HG02885 (cell line): Measurements from ENCODE around the gene SMAD4.
"Not testable (repeated sequence)": the region's sequence is repeated elsewhere in the genome, so short reads cannot be mapped to it uniquely, and the experiment has no call there.

Experiments
- ATAC-seq: cut with Tn5 transposase; IDR thresholded peaks from one replicate; pipeline ENCODE4 v1.9.1; 2021; ENCODE audit warnings: mild to moderate bottlenecking; ENCODE audit not compliant: unreplicated experiment, poor library complexity

SMAD4 gene

GRCh38 chr18:51107598-51108305 is 77.7 kb downstream of the SMAD4 start:
- ATAC-seq = no peak

- ATAC-seq = no peak
These were observed 78.3 kb downstream of the SMAD4 start for GRCh38 chr18:51108330-51108729.

- peak; percentile 89 for ATAC-seq
These were observed 80.2 kb downstream of the SMAD4 start for GRCh38 chr18:51110073-51110797.

- ATAC-seq = not testable (repeated sequence)
These were observed 81.8 kb downstream of the SMAD4 start for GRCh38 chr18:51111633-51112355.

GRCh38 chr18:51116996-51117395 is 87.0 kb downstream of the SMAD4 start:
- ATAC-seq = not testable (repeated sequence)

- not testable (repeated sequence) for ATAC-seq
These were observed 89.5 kb downstream of the SMAD4 start for GRCh38 chr18:51119561-51119960.

GRCh38 chr18:51119976-51120375 is 90.0 kb downstream of the SMAD4 start:
- ATAC-seq = not testable (repeated sequence)

DNA sequence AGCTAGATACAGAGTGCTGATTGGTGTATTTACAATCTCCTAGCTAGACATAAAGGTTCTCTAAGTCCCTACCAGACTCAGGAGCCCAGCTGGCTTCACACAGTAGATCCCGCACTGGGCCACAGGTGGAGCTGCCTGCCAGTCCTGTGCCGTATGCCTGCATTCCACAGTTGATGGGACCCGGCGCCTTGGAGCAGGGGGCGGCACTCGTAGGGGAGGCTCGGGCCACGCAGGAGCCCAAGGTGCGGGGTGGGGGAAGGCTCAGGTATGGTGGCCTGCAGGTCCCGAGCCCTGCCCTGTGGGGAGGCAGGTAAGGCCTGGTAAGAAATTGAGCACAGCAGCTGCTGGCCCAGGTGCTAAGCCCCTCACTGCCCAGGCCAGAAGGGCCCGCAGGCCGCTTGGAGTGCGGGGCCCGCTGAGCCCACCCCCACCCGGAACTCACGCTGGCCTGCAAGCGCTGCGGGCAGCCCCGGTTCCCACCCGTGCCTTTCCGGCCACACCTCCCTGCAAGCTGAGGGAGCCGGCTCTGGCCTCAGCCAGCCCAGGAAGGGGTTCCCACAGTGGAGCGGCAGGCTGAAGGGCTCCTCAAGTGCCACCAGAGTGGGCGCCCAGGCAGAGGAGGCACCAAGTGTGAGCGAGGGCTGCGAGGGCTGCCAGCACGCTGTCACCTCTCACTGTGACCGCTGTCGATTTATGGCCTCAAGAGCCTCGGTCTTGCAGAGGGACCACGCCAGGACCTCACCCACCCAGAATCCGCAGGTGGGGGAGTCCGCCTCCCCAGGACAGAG is 91.0 kb downstream of the SMAD4 start:
- ATAC-seq = no peak

- ATAC-seq = no peak
These were observed 91.5 kb downstream of the SMAD4 start for GRCh38 chr18:51121597-51121857.

DNA sequence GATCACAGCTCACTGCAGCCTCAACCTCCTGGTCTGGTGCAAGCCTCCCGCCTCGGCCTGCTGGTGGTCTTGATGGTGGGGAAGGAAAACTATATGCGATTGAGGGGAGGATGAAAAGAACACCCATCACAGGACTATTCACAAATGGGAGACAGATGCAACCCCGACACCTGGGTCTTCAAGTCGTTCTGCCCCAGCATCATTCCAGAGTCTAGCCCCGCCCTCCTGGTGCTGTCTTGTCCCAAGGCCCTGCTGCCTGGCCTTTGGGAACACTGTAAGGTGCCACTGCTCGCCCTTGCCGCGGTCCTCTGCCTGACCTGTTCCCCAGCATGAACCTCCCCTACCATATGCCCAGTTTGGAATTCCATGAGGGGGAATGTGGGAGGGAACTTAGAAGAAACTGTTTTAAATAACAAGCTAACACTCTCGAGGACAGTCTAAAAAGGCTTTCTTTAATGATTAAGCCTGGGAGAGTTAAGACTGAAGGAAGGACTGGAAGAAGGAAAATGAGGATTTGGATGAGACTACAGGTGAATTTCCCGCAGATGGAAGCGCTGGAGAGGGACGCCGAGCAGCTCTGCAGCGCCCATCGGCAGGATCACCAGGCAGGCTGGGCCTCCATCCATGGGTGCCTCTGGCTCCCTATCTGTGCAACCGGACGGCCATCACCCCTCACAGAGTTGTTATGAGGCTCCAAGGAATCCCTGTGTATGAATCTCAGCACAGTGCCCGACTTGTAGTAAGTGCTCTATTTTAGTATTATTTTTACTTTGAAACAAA is 92.4 kb downstream of the SMAD4 start:
- no peak for ATAC-seq

GRCh38 chr18:51123046-51123395 is 93.0 kb downstream of the SMAD4 start:
- ATAC-seq = no peak

DNA sequence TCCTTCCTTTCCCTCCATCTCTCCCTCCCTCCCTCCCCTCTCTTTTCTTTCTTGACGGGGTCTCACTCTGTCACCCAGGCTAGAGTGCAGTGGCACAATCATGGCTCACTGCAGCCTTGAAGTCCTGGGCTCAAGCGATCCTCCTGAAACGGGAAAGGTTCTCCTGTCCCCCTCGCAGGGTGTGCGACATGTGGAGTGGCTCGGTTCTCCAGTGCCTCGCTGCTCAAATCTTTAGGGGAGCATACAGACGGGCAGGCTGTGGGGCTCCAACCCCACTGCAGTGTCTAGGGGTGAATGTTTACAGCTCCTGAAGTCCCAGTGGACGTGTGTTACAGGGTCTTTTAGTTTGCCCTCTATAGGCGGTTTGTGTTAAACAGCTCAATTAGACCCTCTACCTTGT is 93.5 kb downstream of the SMAD4 start:
- ATAC-seq = no peak

- no peak for ATAC-seq
These were observed 94.0 kb downstream of the SMAD4 start for GRCh38 chr18:51123936-51124486.

- ATAC-seq = no peak
These were observed 96.0 kb downstream of the SMAD4 start for GRCh38 chr18:51125976-51126375.

DNA sequence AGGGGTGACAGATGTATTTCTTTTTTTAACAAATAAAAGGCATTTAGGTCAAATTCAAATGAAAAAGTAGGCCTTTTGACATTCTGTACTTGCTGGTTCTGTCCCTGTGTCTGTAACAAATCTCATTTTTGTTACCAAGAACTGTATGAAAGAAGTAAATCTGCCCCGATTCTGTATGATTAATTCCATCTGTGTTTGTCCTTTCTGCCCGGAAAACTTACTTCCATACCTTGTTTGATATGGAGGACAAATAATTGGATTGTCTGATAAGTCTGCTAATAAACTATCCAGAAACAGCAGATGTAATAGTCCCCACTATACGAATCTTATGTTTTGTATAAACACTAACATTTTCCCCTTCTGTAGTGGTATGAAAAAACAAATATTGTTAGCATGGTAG is 97.7 kb downstream of the SMAD4 start:
- ATAC-seq = no peak

GRCh38 chr18:51128533-51128932 is 98.5 kb downstream of the SMAD4 start:
- ATAC-seq = no peak

DNA sequence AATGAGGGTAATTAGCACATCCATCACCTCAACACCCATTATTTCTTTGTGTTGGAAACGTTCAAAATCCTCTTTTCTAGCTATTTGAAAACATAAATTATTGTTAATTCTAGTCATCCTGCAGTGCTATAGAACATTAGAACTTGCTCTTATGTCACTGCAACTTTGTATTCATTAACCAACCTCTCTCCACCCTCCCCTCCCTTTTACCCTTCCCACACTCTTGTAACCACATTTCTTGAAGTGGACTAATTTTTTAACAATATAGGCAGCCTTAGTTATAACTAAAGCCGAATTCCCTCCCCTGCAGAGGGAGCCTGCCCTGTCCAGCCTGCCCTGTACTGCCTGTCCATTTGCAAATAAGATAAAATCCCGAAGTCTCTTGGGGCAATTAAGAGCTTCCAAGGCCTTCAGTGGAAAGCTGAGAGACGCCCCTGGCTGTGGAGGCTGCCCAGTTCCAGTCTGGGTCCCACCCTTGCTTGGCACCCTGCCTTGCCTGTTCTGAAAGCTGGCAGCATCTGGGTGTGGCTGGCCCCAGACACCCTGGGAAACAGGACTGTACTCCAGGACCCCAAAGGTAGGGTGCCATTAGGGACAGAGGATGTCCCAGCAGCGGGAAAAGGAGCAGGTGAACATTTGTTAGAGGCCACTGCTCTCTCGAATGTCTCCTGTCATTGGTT is 102.4 kb downstream of the SMAD4 start:
- no peak for ATAC-seq

- no peak for ATAC-seq
These were observed 103.7 kb downstream of the SMAD4 start for GRCh38 chr18:51133580-51134160.
